Stimulated activated CD4-positive, alpha-beta T cell treated with anti-CD3 and anti-CD28 coated beads, Interleukin-15, amount 100 ng/mL, for 48 hours (primary cell): ENCODE data around the gene TTC12.

Source experiments
- DNase-seq, 2 donors: peaks; one replicate each; pipeline ENCODE4 v3.0.0-alpha.2; 2020; ENCODE audit warnings: low read depth in 2 of 2

The TTC12 gene

GRCh38 chr11:113324250-113324649, 9.9 kb downstream of the TTC12 start:
- DNase-seq: no peak

- no peak for DNase-seq
Measured at GRCh38 chr11:113329725-113330124, 15.3 kb downstream of the TTC12 start.

GRCh38 chr11:113331441-113331840, 17.1 kb downstream of the TTC12 start:
- DNase-seq: no peak

- no peak for DNase-seq
Measured at GRCh38 chr11:113332023-113332422, 17.6 kb downstream of the TTC12 start.

GRCh38 chr11:113332638-113333329, 18.4 kb downstream of the TTC12 start:
- no peak for DNase-seq

GRCh38 chr11:113334183-113334582, 19.8 kb downstream of the TTC12 start:
- DNase-seq: no peak

GRCh38 chr11:113338730-113339129, 24.3 kb downstream of the TTC12 start:
- DNase-seq: no peak

- DNase-seq: no peak
Measured at GRCh38 chr11:113339929-113340589, 25.7 kb downstream of the TTC12 start.

GRCh38 chr11:113341388-113342165, 27.2 kb downstream of the TTC12 start:
- DNase-seq: no peak

- DNase-seq: no peak
Measured at GRCh38 chr11:113345978-113346377, 31.6 kb downstream of the TTC12 start.

GRCh38 chr11:113349528-113349927, 35.1 kb downstream of the TTC12 start:
- DNase-seq: no peak

- no peak for DNase-seq
Measured at GRCh38 chr11:113350336-113351067, 36.1 kb downstream of the TTC12 start.

- no peak for DNase-seq
Measured at GRCh38 chr11:113351068-113351450, 36.7 kb downstream of the TTC12 start.

GRCh38 chr11:113351480-113351879, 37.1 kb downstream of the TTC12 start:
- DNase-seq: no peak

- DNase-seq: no peak
Measured at GRCh38 chr11:113356203-113356602, 41.8 kb downstream of the TTC12 start.

GRCh38 chr11:113363406-113363805, 49.0 kb downstream of the TTC12 start:
- no peak for DNase-seq

- no peak for DNase-seq
Measured at GRCh38 chr11:113363996-113364641, 49.7 kb downstream of the TTC12 start.

- no peak for DNase-seq
Measured at GRCh38 chr11:113365895-113366294, 51.5 kb downstream of the TTC12 start.

- no peak for DNase-seq
Measured at GRCh38 chr11:113369411-113369810, 55.0 kb downstream of the TTC12 start.

- no peak for DNase-seq
Measured at GRCh38 chr11:113370634-113371033, 56.3 kb downstream of the TTC12 start.

- no peak for DNase-seq
Measured at GRCh38 chr11:113372309-113372708, 57.9 kb downstream of the TTC12 start.

- no peak for DNase-seq
Measured at GRCh38 chr11:113373306-113373705, 58.9 kb downstream of the TTC12 start.
